A549 treated with Mapracorat at 1 μM for 4 hours (cell line): ENCODE measurements around the gene YPEL2. TPM values are rescaled to one million over a fixed set of nuclear protein-coding genes. Genes with fewer than 3 reads are reported as not detected.

Experiments
- total RNA-seq: library from RNA; stranded (reverse); fragments of 200-300 nt; extraction: Qiagen RNA extraction; gene quantifications from 5 replicates; pipeline ENCODE4 v1.2.3, GENCODE V29; 2022

The YPEL2 gene, protein sequence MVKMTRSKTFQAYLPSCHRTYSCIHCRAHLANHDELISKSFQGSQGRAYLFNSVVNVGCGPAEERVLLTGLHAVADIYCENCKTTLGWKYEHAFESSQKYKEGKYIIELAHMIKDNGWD
- total RNA-seq: 1.6 to 3.4 TPM (median 2.9 TPM) in 5 replicates

DNA sequence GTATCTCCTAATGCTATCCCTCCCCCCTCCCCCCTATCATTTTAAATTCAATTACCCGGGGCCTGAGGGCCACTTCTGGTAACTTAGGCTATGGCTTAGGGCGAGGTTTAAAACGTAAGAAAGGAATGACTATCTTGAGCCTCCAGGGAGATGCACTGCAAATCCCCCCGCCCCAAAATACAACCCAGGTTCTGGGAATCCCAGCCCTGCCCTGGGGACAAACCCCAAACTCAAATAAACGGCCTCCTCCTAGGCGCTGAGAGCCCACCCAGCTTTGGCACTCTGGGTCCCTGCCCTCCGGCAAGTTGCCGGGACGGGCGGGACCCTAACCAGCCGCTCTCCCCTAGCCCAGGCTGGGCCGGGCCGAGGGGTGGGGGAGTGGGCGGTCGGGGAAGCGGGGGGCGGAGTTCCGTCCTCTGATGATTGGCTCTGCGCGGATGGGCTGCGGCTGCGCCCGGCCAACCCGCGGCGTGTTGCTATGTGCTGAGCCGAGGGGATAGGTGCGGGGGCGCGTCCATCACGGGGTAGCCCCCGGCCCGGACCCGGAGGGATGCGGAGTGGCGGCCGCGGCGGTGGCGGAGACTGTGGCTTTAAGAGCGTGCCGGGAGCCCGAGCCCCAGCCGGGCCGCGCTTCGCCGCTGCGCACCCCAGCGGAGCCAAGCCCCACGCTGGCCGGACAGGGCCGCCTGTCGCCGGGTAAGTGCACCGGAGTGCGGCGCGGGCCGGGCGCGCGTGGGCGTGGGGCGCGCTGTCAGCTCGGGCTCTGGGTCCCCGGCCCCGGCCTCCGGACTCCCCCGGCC, at the start of gene YPEL2:
YPEL2 (plus strand) TSS at position 527 of the 800 bp plus-strand sequence. CDS start 21,755 bp downstream, outside the sequence.

Other genes starting within 250 kb of the YPEL2 start
- 18.0 to 22.6 TPM (median 21.8 TPM) in 5 replicates for gene TRIM37, start 224.8 kb upstream of the YPEL2 start, total RNA-seq
- gene SKA2, start 176.5 kb upstream of the YPEL2 start, total RNA-seq: 93.4 to 163 TPM (median 96.5 TPM) in 5 replicates
- gene PRR11, start 175.9 kb upstream of the YPEL2 start, total RNA-seq: 43.1 to 58.7 TPM (median 58.2 TPM) in 5 replicates
- gene SMG8, start 121.6 kb upstream of the YPEL2 start, total RNA-seq: 26.2 to 28.8 TPM (median 27.1 TPM) in 5 replicates
- gene GDPD1, start 111.1 kb upstream of the YPEL2 start, total RNA-seq: 0.35 to 0.76 TPM (median 0.60 TPM) in 5 replicates
- gene DHX40, start 234.0 kb downstream of the YPEL2 start, total RNA-seq: 31.9 to 41.3 TPM (median 38.1 TPM) in 5 replicates